Neutrophil (primary cell): ENCODE data around the gene LRRD1.

Experiments used
- H3K27ac ChIP-seq: fragments of 200-600 bp; sonication (generic); 2 replicates; pipeline ENCODE4 v1.5.1; 2016; ENCODE audit warnings: mild to moderate bottlenecking, moderate library complexity
- H3K27me3 ChIP-seq: fragments of 200-600 bp; sonication (generic); 2 replicates; pipeline ENCODE4 v1.6.0; 2016; ENCODE audit warnings: mild to moderate bottlenecking
- H3K36me3 ChIP-seq: fragments of 200-600 bp; sonication (generic); 2 replicates; pipeline ENCODE4 v1.5.1; 2017
- H3K4me1 ChIP-seq, 2 experiments: fragments of 200-600 bp in 1 of 2; sonication (generic) in 1 of 2; 1 replicate in 1 of 2; 2 replicates in 1 of 2; pipeline versions ENCODE4 v1.5.1 to v1.6.1; 2013 to 2016; ENCODE audit warnings: low read depth in 1 of 2, low read length in 1 of 2, mild to moderate bottlenecking in 1 of 2, moderate library complexity in 1 of 2; ENCODE audit not compliant: control insufficient read depth in 1 of 2, insufficient read depth in 1 of 2
- H3K4me3 ChIP-seq, 2 experiments: fragments of 200-600 bp in 1 of 2; sonication (generic) in 1 of 2; 1 replicate in 1 of 2; 2 replicates in 1 of 2; pipeline ENCODE4 v1.5.1; 2013 to 2016; ENCODE audit warnings: low read depth in 1 of 2, low read length in 1 of 2, mild to moderate bottlenecking in 1 of 2, moderate library complexity in 1 of 2
- H3K9me3 ChIP-seq: fragments of 200-600 bp; sonication (generic); 2 replicates; pipeline ENCODE4 v1.5.1; 2016
- TF ChIP-seq, protein P1 (sequence below): fragments of 200-600 bp; sonication (generic); IDR thresholded peaks from 2 replicates; pipeline ENCODE4 v1.5.1; 2016; ENCODE audit warnings: antibody characterized with exemption

LRRD1 gene

DNA sequence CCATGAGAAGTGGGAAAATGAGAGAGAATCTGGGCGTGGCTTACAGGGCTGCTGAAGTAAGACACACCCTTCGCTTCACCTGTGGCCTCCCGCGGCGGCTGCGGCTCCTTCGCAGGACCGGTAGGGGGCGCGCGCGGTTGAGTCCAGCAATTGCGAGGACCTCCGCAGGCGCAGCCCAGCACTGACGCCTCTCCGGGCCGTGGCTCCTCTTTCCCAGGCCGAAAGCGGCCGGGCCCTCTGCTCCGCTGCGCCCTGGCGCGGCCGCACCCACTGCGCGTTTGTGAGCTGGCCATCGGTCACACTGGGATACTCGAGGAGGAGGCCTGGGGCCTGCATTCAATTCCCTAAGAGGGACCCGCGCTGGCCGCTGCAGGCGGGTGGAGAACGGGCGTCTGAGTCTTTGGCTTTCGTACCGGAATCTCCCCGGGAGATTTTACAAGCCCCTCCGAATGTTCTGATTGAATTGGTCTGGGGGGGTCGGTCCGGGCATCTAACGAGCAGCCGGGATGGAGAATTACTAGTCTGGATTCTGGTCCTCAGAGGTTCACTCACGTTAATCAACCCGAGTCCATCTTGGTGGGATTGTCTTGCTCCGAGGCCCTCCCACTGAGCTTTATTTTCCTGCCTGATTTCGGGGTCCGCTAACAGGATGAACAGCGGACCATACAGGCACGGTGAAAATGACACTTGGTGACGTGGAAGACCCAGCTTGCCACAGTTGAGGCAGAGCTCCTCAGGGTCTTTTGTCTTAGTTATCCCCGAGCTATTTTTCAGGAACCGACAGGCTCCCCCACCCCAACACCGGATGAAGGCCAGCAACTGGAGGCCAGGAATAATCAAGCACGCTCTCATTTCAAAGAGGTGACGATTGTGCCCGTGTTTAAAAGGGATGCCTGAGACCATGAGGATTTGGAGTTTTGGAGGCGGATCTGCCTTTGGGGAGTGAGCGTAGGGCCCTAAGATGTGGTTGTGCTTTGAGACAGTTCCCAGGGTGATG, at the start of gene LRRD1:
Gene LRRD1, minus strand, starts transcription at position 215 of the 997 bp plus-strand sequence. CDS start 13,940 bp downstream, outside the sequence.
- H3K27me3 ChIP-seq: peaks cover 67% of the 10 kb centered on the region
- no peaks in the 10 kb centered on the region for H3K9me3 ChIP-seq
- peak within 1 kb of the TSS; percentile 52 to 58 for H3K4me3 ChIP-seq
- TF ChIP-seq, protein P1, sequence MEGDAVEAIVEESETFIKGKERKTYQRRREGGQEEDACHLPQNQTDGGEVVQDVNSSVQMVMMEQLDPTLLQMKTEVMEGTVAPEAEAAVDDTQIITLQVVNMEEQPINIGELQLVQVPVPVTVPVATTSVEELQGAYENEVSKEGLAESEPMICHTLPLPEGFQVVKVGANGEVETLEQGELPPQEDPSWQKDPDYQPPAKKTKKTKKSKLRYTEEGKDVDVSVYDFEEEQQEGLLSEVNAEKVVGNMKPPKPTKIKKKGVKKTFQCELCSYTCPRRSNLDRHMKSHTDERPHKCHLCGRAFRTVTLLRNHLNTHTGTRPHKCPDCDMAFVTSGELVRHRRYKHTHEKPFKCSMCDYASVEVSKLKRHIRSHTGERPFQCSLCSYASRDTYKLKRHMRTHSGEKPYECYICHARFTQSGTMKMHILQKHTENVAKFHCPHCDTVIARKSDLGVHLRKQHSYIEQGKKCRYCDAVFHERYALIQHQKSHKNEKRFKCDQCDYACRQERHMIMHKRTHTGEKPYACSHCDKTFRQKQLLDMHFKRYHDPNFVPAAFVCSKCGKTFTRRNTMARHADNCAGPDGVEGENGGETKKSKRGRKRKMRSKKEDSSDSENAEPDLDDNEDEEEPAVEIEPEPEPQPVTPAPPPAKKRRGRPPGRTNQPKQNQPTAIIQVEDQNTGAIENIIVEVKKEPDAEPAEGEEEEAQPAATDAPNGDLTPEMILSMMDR: peak; percentile 92
- H3K36me3 ChIP-seq: no peaks in the 10 kb centered on the region
- peaks cover 9 to 11% of the 10 kb centered on the region in 2 experiments for H3K4me1 ChIP-seq
- no peak within 1 kb of the TSS for H3K27ac ChIP-seq

DNA sequence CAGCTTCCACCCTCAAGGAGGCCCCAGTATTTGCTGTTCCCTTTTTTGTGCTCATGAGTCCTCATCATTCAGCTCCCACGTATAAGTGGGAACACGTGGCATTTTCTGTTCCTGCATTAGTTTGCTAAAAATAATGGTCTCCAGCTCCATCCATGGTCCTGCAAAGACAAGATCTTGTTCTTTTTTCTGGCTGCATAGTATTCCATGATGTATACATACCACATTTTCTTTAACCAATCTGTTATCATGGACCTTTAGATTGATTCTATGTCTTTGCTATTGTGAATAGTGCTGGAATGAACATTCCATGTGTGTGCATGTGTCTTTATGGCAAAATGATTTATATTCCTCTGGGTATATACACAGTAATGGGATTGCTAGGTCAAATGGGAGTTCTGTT, 49.8 kb upstream of the LRRD1 start:
- H3K36me3 ChIP-seq: peaks cover 78% of the 10 kb centered on the region

DNA sequence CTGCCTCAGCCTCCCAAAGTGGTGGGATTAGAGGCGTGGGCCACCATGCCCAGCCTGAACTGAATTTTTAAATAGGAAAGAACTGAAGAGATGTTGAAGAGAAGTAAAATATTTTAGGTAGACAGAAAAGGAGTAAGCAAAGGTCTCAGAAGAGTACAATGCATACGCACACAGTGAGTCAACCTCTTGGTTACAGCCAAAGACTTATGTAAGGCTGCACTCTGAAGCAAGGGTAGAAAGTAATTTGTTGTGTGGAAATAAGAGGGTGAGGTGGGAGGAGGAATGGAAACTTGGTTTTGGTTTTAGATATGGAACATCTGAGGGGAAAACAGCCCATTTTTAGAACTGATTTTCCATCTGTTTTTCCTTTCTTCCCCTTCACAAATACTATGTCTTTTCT, 49.2 kb upstream of the LRRD1 start:
- Histone ChIP-seq H3K27ac (no peak overlapping the region), H3K9me3 (no peaks in the 10 kb centered on the region), H3K4me1 (no peaks in the 10 kb centered on the region), H3K4me3 (no peak overlapping the region), H3K27me3 (no peaks in the 10 kb centered on the region), H3K36me3 (peaks cover 76% of the 10 kb centered on the region)
- TF ChIP-seq, protein P1: no peak

More for the DNA sequence above, 49.8 kb upstream of the LRRD1 start:
- H3K27ac ChIP-seq: no peak overlapping the region
- no peaks in the 10 kb centered on the region for H3K4me1 ChIP-seq
- TF ChIP-seq, protein P1: no peak
- H3K27me3 ChIP-seq: no peaks in the 10 kb centered on the region
- H3K4me3 ChIP-seq: no peak overlapping the region
- no peaks in the 10 kb centered on the region for H3K9me3 ChIP-seq

DNA sequence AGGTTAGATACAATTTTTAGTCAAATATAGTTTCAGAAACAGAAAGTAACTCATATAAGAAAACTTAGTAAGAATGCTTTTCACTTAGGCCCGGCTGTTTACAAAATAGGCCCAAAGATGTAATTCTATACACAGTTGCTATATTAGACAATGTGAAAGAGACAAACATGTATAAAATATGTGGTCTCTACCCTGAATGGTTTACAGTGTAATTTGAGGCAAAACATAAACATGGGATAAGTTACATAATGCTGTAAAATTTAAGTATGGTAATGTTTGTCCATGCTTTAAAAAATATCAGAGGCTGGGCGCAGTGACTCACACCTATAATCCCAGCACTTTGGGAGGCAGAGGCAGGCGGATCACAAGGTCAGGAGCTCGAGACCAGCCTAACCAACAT, 48.0 kb upstream of the LRRD1 start:
- H3K36me3 ChIP-seq: peaks cover 78% of the 10 kb centered on the region
- H3K4me1 ChIP-seq: no peaks in the 10 kb centered on the region
- no peak overlapping the region for H3K4me3 ChIP-seq
- TF ChIP-seq, protein P1: no peak
- H3K27me3 ChIP-seq: no peaks in the 10 kb centered on the region
- H3K27ac ChIP-seq: no peak overlapping the region
- H3K9me3 ChIP-seq: no peaks in the 10 kb centered on the region

DNA sequence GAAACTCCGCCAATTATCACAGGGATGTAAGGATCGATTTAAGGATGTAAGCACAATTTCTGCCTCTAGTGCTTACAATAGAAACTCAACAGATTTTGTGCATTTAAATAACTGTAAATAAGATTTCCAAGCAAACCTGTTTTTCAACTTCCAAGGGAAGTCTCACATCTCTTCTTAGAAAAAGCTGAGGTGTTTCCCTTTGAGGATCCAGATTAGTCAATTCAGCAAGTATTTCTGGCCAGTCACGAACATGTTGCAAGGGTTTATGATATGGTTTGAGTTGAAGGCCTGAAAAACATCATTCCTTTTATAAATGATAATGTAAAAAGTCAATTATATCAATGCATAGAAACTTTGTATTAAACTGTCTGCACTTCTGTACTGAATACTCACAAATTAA, 42.8 kb upstream of the LRRD1 start:
- Histone ChIP-seq H3K36me3 (peaks cover 95% of the 10 kb centered on the region), H3K9me3 (no peaks in the 10 kb centered on the region), H3K27me3 (no peaks in the 10 kb centered on the region), H3K27ac (no peak overlapping the region), H3K4me3 (no peak overlapping the region), H3K4me1 (no peaks in the 10 kb centered on the region)
- TF ChIP-seq, protein P1: no peak
